Activated CD4-positive, alpha-beta T cell treated with anti-CD3 and anti-CD28 coated beads for 4 hours (primary cell): ENCODE results near the gene TNS3.

Experiments used
- DNase-seq, 2 donors: peaks; one replicate each; pipeline ENCODE4 v3.0.0-alpha.2; 2020

Gene TNS3

DNA sequence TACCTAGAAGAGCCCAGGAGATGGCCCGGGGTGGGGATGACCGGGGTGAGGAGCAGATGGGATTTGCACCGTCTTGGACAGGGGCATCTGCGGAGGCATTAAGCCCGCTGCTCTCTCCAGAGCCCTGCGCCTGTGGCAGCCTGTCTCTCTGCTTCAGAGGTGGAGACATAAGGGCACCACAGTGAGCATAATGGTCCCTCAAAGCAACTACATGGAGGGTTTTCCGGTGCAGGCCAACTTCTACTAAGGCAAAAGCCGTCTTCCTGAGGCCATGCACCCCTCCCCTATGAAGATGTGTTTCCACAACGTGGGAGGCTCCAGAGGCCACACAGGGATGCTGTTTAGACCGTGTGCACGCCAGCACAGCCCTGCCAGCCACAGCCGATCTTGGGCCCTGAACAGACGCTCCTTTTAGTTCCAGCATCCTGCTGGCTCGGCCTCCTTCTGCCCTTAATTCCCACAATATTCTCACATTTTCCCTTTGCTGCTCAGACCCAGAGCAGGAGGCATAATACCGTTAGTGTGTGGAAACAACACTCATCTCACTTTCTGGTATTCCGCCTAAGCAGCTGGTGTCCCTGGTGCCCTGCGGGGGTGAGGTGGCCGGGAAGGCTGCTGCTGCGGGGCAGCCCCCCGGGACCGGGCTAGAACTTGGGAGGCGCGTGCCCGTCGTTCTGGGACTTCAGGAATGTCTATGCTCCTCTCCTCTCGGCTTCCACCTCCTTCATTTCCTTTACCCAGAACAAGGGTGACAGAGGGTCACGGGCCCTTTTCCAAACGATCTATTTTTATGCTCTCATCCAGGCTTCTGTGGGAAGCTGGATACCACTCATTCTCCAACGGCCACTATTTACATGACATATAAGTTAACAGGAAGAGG is 266.9 kb downstream of the TNS3 start:
- DNase-seq = no peak

DNA sequence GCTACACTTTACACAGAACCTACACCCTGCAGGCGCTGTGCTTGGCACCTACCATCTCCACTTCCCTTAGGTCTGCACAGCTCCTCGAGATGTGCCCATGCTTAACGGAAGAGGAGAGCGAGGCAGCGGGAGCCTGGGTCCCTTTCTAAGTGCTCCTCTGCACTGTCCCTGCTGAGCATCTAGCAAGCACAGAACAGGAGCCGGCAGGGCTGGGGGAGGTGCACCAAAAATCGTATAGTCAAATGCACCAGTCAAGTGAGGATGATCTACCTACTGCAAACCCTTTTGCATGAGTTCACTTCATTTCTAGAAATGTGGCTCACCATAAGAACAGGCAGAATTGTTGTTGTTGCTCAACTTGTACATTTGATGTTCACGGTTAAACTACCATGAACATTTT is 267.7 kb downstream of the TNS3 start:
- DNase-seq = no peak

DNA sequence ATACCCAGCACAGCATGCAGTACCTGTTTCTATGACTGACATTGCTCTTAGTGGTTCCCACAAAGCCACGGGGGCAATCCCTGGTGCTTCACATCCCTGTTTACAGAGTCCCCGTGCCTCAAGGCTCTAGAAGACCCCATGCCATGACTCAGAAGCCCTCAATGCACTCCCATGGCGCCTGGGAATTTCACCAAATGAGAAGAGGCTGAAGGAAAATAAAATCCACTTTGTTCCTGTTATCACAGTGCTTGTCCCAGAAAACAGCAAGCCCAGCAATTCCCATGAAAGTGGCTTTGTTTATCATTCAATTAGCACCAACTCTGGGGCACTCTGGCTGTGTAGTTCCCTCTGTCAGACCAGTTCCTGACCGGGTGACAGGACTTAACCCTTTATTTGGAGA is 268.3 kb downstream of the TNS3 start:
- DNase-seq = no peak

DNA sequence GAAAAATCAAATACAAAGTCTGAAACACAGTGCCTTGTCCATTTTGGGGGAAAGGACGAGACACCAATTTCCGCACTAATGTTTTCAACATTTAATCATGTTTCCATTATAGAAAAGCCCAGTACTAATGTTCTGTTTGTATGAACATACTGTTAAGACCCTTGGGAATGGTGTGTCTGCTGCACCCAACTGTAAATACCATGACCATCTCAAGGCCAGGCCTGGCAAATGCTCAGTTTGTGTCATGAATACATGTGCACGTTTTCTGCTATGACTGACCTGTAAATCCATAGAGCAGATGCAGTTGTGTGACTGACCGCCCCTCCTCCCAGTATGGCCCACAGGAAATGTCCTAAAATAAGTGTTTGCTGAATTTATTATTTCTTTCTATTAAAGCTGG is 270.0 kb downstream of the TNS3 start:
- no peak for DNase-seq

DNA sequence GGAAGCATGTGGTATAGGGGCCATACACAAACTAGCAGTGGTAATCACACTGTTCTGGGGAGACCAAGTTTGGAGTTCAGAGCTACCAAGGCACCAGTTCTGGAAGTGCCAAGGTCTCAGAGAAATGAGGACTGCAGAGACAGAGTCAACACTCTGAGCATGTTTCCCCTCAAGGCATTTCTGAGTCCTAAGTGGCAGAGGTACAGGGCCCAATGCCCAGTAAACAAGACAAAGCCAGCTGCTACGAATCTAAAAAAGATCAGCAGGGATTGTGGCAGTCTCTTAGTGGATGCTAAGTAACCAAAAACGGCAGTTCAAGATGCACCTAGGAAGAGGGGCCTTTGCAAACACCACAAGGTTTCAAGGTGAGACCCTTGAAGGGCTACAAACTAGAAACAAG is 271.9 kb downstream of the TNS3 start:
- DNase-seq = no peak

DNA sequence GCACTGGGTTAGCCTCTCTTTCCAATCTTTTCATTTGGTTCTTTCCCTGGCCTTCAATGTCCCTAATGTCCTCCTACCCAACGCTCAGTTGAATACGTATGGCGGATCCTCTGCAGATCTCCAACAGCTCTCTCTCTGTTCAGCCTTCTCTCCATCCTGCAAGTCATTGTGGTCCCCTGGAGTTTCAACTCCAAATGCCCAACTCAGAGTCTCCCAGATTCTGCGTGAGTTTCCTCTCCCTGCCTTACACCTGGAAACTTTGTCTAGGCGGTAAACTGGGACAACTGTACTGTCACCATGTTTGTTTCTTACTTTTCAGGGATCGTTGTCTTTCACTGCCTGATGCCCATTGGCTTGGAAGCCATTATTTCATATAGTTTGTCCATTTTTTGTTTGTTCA is 273.1 kb downstream of the TNS3 start:
- no peak for DNase-seq

DNA sequence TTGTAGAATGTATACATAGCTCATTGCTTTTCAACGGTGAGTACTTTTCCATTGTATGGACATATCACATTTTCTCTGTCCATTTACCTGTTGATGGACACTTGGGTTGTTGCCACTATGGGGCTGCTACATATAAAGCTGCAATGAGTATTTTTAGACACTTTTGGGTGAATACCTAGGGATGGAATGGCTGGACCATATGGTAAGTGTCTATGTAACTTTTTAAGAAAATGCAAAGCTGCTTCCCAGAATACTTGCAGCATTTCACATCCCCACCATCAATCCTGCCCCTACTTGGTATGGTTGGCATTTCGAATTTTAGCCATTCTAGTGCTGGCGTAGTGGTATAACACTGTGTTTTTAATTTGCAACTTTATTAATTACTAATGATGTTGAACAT is 274.6 kb downstream of the TNS3 start:
- no peak for DNase-seq

DNA sequence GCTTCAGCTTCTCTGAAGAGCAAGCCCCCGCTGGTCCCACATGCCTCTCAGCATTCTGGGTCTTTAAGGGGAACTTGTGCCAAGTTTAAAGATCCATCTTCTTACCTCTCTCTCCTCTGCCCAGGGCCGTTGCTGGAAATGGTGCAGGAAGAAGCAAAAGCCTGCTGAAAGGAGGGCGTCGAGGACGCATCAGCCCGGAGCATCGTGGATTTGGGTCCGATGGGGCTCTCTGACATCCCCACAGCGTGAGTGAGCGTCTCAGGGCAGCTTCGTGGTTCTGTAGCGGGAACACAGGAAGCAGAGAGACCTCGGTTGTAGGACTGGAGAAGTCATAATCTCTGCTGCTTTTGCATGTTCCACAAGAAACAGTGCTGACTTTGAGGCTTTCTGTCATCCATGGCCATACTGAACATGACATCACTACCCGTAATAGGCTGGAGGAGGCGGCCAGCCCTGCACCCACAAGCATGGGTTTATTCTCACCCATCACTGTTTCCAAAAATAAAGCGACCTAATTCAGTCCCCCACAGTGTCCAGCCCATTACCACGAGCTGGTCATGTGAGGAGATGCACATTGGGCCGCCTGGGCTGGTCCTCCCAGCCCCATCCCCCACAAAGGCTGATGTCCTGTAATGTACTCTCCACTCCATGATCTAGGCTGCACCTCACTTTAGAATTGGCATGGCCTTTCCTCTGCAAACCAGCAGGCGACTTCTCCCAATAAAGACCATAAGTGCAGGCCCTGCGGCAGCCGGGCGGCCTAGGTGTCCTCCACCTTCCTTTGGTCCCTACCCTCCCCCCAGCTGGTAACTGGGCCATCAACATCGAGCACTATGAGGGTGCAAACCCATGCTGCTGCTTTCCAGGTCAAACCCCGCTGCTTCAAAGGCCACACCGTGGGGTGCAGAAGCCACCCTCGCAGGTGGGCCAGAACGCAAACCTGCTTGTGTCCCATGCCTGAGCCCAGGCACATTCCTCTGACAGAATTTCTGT is 276.9 kb downstream of the TNS3 start:
- no peak for DNase-seq

DNA sequence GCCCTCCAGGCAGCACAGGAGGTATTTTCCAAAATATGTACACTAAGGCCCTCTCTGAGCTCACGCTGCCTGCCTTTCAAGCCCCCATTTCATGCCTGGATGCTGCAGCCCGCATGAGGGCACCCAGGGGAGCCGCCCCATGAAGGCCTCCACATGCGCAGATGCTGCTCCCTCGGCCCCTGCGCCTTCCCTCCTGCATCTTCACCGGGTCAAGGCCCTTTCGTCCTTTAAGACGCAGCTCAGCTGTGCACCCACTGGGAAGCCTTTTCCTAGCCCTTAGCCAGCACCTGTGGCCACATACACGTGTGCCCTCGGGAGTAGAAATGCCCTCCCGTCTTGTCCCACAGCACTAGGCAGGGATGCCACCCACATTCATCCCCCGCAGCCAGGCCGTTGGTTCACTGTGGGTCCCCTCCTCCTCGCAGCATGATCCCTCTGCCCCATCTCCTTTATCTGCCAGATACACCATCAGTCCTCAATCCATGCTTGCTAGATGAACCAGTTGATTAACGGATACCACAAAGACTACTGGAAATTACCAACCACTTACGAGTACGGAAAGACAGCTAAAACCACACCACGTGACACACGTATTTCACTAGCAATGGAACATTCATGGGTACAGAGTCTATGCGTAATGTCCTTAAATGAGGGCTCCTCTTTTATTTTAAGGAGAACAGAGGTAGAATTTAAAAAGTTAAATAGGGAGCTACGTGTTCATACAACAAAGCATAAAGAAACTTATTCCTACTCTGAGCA is 278.0 kb downstream of the TNS3 start:
- DNase-seq = no peak

DNA sequence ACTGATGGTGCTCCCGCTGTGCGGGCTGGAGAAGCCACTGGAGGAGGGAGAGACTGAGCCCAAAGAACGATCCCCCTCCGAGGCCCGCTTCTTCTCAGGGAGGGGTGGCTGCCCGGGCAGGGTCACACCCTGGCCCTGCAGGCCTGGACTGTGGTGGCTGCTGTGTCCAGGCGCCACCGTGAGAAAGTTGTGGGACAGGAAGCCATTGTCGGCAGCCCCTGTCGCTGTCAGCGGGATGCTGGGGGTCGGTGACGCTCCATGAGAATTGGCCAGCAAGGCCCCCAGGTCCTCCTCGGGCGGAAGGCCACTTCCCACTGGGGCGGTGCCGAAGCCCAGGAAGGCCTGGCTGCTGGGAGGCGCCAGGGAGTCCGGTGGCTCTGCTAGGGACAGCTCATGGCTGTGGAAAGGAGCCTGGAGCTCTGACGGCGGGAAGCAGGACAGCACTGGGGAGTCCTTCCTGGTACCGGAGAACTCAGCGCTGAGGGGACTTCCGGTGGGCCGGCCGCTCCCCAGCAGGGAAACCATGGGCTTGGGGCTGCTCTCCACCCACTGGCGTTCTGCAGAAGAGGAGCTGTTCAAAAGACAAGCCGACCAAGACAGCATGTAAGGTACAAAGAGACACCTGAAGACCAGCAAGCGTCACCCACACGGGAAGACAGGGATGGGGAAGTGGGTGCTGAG is 278.8 kb downstream of the TNS3 start:
- DNase-seq = no peak

DNA sequence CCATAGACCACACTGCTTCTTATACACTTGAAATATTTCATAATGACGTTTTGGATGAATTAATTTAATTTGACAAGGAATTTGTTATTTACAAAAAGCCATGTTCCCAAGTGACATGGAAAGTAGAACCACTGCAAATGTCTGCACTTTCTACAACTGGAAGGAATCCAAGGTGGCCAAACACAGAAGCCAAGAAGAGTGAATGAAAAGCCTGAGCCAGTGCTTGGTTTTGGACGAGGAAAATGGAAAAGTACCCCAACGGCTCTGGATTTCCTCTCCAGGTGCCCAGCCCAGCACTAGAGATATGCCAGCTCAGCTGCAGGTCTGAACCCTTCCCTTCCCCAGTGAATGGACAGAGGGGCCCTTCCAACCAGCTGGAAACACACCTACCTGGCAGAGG is 279.4 kb downstream of the TNS3 start:
- DNase-seq = no peak

DNA sequence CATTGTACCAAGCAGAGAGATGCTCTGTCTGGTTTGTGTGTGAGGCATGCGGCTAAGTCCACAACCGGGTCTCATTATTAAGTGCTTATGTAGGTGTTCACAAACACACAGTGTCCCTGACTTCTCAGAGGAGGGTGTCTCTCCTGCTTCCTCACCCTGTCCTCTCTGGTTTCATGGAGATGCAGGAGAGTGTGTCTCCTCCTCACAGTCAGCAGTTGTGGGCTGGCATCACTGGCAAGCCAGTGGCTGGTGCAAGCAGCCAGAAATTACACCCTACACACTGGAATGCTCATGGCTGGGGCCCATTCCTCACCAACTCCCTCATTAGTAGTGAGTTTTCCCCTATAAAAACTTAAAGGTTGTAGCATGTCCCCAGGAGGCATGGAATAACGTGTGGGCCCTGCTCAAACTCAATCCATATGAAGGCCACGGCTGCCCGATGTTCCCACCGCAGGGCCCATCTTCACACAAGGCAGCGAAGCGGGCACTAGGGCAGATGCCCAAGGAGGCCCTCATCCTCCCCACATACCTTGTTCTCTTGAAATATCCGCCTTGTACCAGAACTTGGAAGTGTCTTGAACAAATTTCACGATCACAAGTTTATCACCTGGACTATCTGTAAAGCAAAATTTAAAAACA is 280.1 kb downstream of the TNS3 start:
- DNase-seq = no peak

DNA sequence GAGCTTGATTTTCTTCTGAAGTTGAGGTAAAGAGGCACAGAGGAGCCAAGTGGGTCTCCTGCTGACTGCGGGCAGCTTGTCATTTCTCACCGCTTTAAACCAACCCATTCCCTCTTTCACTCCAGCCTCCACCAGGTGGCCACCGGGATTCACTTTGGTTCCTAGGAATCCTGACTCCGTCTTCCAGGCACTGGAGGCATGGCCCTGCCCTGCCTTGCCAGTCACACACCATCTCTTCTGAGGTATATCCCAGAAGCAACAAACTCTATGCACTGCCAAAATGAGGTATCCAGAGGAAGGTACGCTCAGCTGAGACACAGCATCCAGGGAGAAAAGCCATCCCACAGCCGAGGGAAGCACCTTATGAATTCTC is 280.8 kb downstream of the TNS3 start:
- no peak for DNase-seq

DNA sequence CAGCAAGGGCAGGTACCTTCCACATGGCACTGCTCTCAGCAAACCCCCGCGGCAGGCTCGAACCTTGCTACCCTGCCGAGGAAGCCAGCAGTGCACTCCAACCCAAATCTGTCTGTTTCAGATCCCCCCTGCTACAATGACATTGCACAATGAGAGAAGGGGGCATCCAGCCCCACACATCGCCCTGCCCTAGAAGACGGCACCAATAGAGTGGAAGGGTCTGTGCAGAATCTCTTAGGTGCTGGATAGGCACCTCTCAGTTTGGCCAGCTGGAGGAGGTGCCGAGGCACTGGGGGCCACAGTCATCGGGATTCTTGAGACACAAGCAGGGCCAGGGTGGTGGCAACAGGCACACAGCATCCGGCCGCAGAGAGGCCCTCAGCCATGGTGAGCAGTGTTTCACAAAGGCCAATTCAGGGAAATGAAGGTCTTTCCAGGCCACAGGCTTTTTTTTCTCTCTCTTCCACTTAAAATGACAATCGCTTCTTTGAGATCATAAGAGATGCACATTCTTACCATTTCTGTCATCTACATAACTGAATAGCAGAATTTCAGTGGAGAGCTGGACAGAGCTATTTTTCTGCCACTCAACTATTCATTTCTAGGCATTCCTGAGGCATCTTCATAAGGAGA is 281.3 kb downstream of the TNS3 start:
- no peak for DNase-seq

DNA sequence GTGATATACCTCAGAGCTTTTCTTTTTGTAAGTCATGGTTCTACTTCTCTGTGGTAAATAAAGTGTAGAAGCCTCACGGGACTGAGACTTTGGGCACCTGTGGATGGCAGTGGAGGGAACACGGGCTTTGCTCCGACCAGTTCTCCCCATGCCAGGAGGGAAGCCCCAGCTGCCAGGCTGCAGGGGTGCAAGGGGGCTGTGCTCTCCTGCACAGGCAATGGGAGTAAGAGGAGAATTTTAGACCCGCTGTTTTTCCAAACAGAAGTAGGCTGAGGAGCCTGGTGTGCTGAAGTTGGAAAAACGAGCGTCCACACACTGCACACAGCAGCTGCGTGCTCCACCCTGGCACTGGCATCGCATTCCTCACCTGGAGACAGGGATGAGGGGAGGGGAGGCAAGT is 282.4 kb downstream of the TNS3 start:
- no peak for DNase-seq

DNA sequence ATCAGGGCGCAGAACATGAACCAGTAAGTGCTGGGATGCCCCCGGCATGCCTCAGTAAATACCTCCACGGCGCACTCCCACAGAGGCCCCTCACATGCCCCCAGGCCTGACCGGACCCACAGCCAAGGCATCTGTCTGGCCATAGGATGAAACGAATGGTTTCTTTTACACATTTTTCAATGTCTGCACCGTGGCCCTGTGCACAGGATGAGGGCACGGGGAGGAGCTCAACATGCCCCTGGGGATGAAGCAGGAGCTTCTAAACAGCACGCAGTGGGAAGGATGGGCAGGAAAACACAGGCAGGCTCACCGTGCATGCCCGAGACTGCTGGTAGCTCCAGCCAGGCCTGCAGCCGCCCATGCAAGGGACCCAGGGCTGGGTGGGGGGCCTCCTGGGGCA is 283.3 kb downstream of the TNS3 start:
- no peak for DNase-seq

DNA sequence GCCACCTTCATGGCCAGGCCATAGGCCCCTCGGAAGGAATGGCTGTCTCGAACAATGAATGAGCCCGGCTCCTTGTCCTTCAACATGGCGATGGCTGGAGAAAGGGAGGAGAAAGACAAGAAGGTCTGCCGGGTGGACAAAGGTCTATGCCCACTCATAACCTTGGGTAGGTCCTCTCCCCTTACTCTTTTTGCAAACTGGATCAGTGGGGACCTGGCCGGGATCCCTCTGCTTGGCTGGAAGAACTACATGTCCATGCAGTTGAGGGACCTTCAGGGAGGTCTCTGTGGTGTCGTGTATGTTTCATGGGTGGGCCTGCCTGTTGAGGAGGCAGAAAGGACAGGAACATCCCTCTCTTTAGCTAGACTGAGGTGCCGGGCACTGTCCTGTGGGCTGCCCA is 284.8 kb downstream of the TNS3 start:
- no peak for DNase-seq

DNA sequence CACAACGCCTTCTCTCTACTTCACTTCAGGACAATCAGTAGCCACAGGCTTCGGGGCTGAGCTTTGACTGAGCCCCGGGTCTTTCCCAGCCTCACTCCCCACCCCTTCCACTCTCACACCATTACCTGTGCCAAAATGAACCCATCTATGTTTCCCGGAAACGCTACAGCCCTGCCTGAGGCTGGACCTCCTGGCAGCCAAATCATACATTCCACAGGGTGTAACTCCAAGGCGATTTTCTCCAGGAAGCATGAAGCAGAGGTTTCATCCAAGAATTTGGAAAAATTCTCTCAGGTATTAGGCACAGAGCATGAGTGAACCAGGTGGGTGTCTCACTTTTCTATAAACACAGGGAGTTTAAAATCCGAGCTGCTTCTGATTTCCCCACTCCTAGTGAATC is 286.3 kb downstream of the TNS3 start:
- DNase-seq = no peak

DNA sequence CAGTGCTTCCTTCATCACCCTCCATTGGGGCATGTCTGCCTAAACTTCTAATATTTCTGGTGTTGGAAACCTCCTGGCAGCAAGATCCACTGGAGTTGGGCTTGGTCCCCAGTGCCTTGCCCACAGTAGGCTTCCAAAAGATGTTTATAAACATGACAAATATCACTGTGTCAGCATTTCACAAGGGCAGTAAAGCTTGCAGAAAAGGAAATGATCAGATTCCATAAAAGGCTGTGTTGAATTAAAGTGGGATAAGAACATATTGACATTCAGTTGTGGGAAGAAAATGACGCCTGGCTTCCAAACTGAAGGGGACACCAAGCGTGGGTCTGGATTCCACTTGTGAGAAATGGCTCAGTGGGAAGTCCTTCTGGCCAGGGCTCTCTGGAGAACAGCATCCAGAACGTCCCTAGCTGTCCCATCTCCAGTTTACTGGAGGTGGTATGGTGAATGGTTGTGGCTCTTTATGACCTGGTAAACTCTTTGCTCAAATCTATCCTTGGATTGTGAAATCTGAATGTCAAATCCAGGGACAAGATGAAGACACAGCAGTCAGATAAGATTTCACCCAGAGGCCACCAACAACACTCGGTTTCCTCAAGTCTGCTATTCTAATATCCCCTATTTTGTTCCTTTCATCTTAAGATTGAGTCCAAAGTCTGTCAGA is 287.2 kb downstream of the TNS3 start:
- DNase-seq = no peak

DNA sequence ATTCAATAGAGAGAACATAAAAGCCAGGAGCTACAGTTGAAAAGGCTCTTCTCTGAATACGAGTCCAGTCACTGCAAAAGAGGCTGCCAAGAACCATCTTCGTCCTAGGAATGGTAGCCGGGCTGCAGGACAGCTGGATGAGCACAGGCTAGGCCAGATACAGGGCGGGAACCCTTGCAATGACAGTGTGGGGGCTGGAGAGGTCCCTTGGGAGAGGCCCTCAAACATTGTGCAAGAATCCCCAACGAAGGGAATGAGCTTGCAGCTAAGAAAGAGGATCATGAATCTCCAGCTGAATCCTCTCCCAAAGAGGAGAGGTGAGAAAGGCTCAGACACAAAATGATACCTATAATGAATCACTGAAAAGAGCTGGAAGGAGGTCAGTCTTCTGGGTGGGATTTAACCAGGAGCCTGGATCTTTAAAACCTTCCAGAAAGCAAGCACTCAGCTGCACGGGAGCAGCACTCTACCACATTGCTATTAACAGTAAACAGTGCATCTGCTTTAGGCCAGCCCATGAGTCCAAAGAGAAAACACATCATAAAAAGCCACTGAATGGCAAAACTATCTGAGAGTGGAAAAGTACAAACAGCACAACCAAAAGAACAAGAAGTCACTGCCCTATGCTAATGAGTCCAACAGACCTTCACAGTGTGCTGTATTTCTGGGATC is 287.9 kb downstream of the TNS3 start:
- DNase-seq = no peak
